GM18520 (cell line): ENCODE results near the gene PFKL.
"Not testable (repeated sequence)": the region's sequence is repeated elsewhere in the genome, so short reads cannot be mapped to it uniquely, and the experiment has no call there.

Experiments used
- ATAC-seq: cut with Tn5 transposase; IDR thresholded peaks from one replicate; pipeline ENCODE4 v1.9.1; 2021; ENCODE audit not compliant: unreplicated experiment

PFKL gene

GRCh38 chr21:44275041-44275440 is 24.8 kb upstream of the PFKL start:
- ATAC-seq, result no peak

GRCh38 chr21:44279354-44280260 is 20.2 kb upstream of the PFKL start:
- ATAC-seq, result no peak

- ATAC-seq, result no peak
These were observed 18.1 kb upstream of the PFKL start for GRCh38 chr21:44281801-44282200.

- no peak for ATAC-seq
These were observed 17.5 kb upstream of the PFKL start for GRCh38 chr21:44282370-44282769.

- ATAC-seq, result not testable (repeated sequence)
These were observed 16.6 kb upstream of the PFKL start for GRCh38 chr21:44283211-44283785.

- no peak for ATAC-seq
These were observed 15.9 kb upstream of the PFKL start for GRCh38 chr21:44283948-44284347.

- ATAC-seq, result no peak
These were observed 14.5 kb upstream of the PFKL start, which contains the start of gene AIRE for GRCh38 chr21:44285138-44285992. Gene AIRE, plus strand, starts transcription at chr21:44285876. Its CDS starts 131 bp downstream, at chr21:44286007.

- ATAC-seq, result no peak
These were observed 13.7 kb upstream of the PFKL start for GRCh38 chr21:44286086-44286715.

- ATAC-seq, result no peak
These were observed 12.9 kb upstream of the PFKL start for GRCh38 chr21:44286716-44287632.

GRCh38 chr21:44288251-44289110 is 11.4 kb upstream of the PFKL start:
- no peak for ATAC-seq

GRCh38 chr21:44289381-44290010 is 10.4 kb upstream of the PFKL start:
- ATAC-seq, result no peak

GRCh38 chr21:44290327-44291077 is 9.4 kb upstream of the PFKL start:
- ATAC-seq, result no peak

- ATAC-seq, result no peak
These were observed 8.5 kb upstream of the PFKL start for GRCh38 chr21:44291078-44291935.

GRCh38 chr21:44291936-44292811 is 7.7 kb upstream of the PFKL start:
- no peak for ATAC-seq

- no peak for ATAC-seq
These were observed 7.0 kb upstream of the PFKL start for GRCh38 chr21:44292812-44293195.
